Tibial nerve (tissue), 4 donors: Measurements from ENCODE around the gene CFAP97. TPM values are rescaled to one million over a fixed set of nuclear protein-coding genes. Genes with fewer than 3 reads are reported as not detected.

Experiments
- DNase-seq, 2 donors: peaks; one replicate each; pipeline ENCODE4 v3.0.0-alpha.2; 2019; ENCODE audit warnings: low spot score in 2 of 2
- H3K27ac ChIP-seq, 4 donors: fragments of 200-600 bp; sonication (generic) in 3 of 4; one replicate each; pipeline ENCODE4 v1.5.1; 2017 to 2019; ENCODE audit warnings: mild to moderate bottlenecking in 1 of 4
- H3K27me3 ChIP-seq, 2 donors: fragments of 200-600 bp; sonication (generic) in 1 of 2; one replicate each; pipeline versions ENCODE4 v1.5.1 to v1.6.0; 2017 to 2019
- H3K36me3 ChIP-seq, 3 donors: fragments of 200-600 bp; sonication (generic); one replicate each; pipeline ENCODE4 v1.5.1; 2018 to 2019
- H3K4me1 ChIP-seq, 4 donors: fragments of 200-600 bp; sonication (generic) in 3 of 4; one replicate each; pipeline ENCODE4 v1.5.1; 2017 to 2019
- H3K4me3 ChIP-seq, 4 donors: fragments of 200-600 bp; sonication (generic) in 3 of 4; one replicate each; pipeline ENCODE4 v1.5.1; 2017 to 2019; ENCODE audit warnings: mild to moderate bottlenecking in 1 of 4, moderate library complexity in 1 of 4
- H3K9me3 ChIP-seq, 4 donors: fragments of 200-600 bp; sonication (generic) in 3 of 4; one replicate each; pipeline ENCODE4 v1.5.1; 2017 to 2019
- EP300 ChIP-seq, 2 donors: sonication (generic); formaldehyde crosslinking; IDR thresholded peaks; one replicate each; pipeline ENCODE4 v1.6.1; 2017; ENCODE audit warnings: antibody characterized with exemption in 2 of 2, mild to moderate bottlenecking in 1 of 2
- POLR2A ChIP-seq, 2 donors: fragments of 450-650 bp; IDR thresholded peaks; one replicate each; pipeline ENCODE4 v1.6.1; 2017; ENCODE audit warnings: antibody characterized with exemption in 2 of 2, mild to moderate bottlenecking in 2 of 2, moderate library complexity in 2 of 2
- WGBS, 2 donors: methylation state at CpG; one replicate each; pipeline ENCODE4 v1.1.5; 2018; 5-methylcytosine and 5-hydroxymethylcytosine counted together
- total RNA-seq, 4 donors: library from RNA; depleted of rRNA; stranded (reverse); fragments of >200 nt; gene quantifications; one replicate each; pipeline ENCODE4 v1.1.0, GENCODE V29; 2016
- TF ChIP-seq, protein P1 (sequence below), 5 experiments: fragments of 200-600 bp in 3 of 5; fragments of 450-650 bp in 2 of 5; sonication (generic) in 3 of 5; IDR thresholded peaks; one replicate each; pipeline ENCODE4 v1.5.1; 2016 to 2019; ENCODE audit warnings: antibody characterized with exemption in 5 of 5, mild to moderate bottlenecking in 3 of 5, moderate library complexity in 2 of 5

Gene CFAP97
- total RNA-seq, 4 donors from 2014 or later: 30.3 to 44.1 (median 33.3) TPM

DNA sequence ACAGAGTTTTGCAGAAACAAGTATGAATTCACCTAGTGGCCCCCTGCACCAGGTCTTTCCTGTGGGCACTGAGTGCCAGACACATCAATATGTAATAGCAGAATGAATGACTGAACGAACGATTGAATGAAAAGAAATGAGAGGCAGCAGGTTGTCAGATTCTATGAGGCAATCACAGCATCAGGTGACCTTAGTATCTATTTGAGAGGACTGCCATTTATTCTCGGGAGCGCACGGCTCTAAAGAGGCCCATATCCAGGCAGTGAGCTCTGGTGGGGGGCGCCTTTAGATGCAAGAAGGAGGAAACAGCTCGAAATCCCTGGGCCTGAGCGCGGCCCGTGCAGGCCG is 61.3 kb downstream of the CFAP97 start:
- Histone ChIP-seq H3K27me3 (no peaks in the 10 kb centered on the region), H3K27ac (peak overlapping the region; percentile 62 to 85 (median 80)), H3K9me3 (no peaks in the 10 kb centered on the region), H3K36me3 (peaks cover 0 to 18% (median 0%) of the 10 kb centered on the region in 3 donors), H3K4me3 (peak overlapping the region; percentile 63 to 79 (median 73)), H3K4me1 (peaks cover 0 to 27% (median 6%) of the 10 kb centered on the region in 4 donors)
- TF ChIP-seq EP300 (IDR thresholded peaks at IDR 0.05) (no peak), POLR2A (IDR thresholded peaks at IDR 0.05) (no peak)
- TF ChIP-seq, protein P1, sequence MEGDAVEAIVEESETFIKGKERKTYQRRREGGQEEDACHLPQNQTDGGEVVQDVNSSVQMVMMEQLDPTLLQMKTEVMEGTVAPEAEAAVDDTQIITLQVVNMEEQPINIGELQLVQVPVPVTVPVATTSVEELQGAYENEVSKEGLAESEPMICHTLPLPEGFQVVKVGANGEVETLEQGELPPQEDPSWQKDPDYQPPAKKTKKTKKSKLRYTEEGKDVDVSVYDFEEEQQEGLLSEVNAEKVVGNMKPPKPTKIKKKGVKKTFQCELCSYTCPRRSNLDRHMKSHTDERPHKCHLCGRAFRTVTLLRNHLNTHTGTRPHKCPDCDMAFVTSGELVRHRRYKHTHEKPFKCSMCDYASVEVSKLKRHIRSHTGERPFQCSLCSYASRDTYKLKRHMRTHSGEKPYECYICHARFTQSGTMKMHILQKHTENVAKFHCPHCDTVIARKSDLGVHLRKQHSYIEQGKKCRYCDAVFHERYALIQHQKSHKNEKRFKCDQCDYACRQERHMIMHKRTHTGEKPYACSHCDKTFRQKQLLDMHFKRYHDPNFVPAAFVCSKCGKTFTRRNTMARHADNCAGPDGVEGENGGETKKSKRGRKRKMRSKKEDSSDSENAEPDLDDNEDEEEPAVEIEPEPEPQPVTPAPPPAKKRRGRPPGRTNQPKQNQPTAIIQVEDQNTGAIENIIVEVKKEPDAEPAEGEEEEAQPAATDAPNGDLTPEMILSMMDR (IDR thresholded peaks at IDR 0.05): no peak
- WGBS, 2 donors: 10 to 12% methylated on average over 10 to 11 of the region's 11 CpGs
- DNase-seq: no peak

GRCh38 chr4:185141777-185142176 is 62.0 kb downstream of the CFAP97 start:
- WGBS, 2 donors: 92 to 95% methylated on average over 6 of the region's 6 CpGs
- Histone ChIP-seq H3K27me3 (no peaks in the 10 kb centered on the region), H3K36me3 (peaks cover 0 to 12% (median 0%) of the 10 kb centered on the region in 3 donors), H3K4me3 (no peak overlapping the region), H3K4me1 (peaks cover 0 to 27% (median 6%) of the 10 kb centered on the region in 4 donors), H3K27ac (no peak overlapping the region), H3K9me3 (no peaks in the 10 kb centered on the region)
- TF ChIP-seq, protein P1 (IDR thresholded peaks at IDR 0.05): no peak
- TF ChIP-seq POLR2A (IDR thresholded peaks at IDR 0.05) (no peak), EP300 (IDR thresholded peaks at IDR 0.05) (no peak)
- no peak for DNase-seq

DNA sequence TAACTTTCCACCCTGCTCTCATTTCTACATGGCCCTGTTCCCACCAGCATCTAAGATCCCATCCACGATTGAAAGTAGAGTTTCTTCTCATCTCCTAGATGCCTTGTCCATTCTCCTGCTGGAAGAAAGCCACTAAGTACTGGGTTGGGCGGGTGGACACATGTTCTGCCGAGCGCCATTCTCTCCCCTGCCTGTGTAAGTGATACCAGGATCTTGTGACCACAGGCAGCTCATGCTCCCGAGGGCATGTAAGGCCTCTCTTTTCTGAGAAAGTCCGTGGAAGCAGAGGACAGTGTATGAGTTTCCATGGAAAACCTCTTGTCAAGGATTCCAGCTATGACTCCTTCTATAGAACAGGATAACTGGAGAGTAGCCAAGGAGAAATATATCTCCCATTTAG is 64.1 kb downstream of the CFAP97 start:
- DNase-seq: no peak
- Histone ChIP-seq H3K4me1 (peaks cover 0 to 17% (median 6%) of the 10 kb centered on the region in 4 donors), H3K27me3 (no peaks in the 10 kb centered on the region), H3K27ac (no peak overlapping the region), H3K36me3 (no peaks in the 10 kb centered on the region), H3K4me3 (no peak overlapping the region), H3K9me3 (no peaks in the 10 kb centered on the region)
- WGBS, 2 donors: 82 to 85% methylated on average over 6 of the region's 6 CpGs
- TF ChIP-seq POLR2A (IDR thresholded peaks at IDR 0.05) (no peak), EP300 (IDR thresholded peaks at IDR 0.05) (no peak)
- TF ChIP-seq, protein P1 (IDR thresholded peaks at IDR 0.05): no peak

DNA sequence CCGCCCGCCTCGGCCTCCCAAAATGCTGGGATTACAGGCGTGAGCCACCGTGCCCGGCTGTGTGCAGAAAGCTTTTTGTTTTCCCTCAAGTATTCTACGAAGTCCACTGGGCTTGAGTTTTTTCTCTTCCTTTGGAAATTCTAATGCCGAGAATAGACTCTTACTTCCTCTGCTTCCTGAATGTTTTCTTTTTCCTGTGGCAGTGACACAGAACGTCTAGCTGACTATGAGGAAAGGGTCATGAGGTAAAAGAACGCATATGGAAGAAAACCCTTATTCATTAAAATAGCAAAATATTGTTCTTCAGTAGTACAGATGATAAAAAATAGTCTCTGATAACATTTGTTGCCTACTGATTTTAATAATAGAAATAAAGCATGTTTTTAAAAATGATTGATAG is 65.6 kb downstream of the CFAP97 start:
- H3K27me3 ChIP-seq: no peaks in the 10 kb centered on the region
- no peak for DNase-seq
- no peak overlapping the region for H3K27ac ChIP-seq
- 58 to 59% methylated on average over 10 of the region's 10 CpGs for WGBS, 2 donors
- peaks cover 0 to 7% (median 3%) of the 10 kb centered on the region in 4 donors for H3K4me1 ChIP-seq
- H3K4me3 ChIP-seq: no peak overlapping the region
- no peaks in the 10 kb centered on the region for H3K9me3 ChIP-seq
- no peaks in the 10 kb centered on the region for H3K36me3 ChIP-seq
- TF ChIP-seq EP300 (IDR thresholded peaks at IDR 0.05) (no peak), POLR2A (IDR thresholded peaks at IDR 0.05) (no peak)

- TF ChIP-seq, protein P1 (IDR thresholded peaks at IDR 0.05): no peak
- TF ChIP-seq POLR2A (IDR thresholded peaks at IDR 0.05) (no peak), EP300 (IDR thresholded peaks at IDR 0.05) (no peak)
- no peaks in the 10 kb centered on the region for H3K27me3 ChIP-seq
- H3K4me3 ChIP-seq: no peak overlapping the region
- H3K9me3 ChIP-seq: no peaks in the 10 kb centered on the region
- DNase-seq: no peak
- 76 to 78% methylated on average over 24 of the region's 24 CpGs for WGBS, 2 donors
- H3K27ac ChIP-seq: no peak overlapping the region
- H3K36me3 ChIP-seq: no peaks in the 10 kb centered on the region
- H3K4me1 ChIP-seq: peaks cover 0 to 5% (median 2%) of the 10 kb centered on the region in 4 donors
These were observed 66.4 kb downstream of the CFAP97 start for GRCh38 chr4:185137233-185137925.
